RWPE1 (cell line): Measurements from ENCODE around the gene KCNH8.

ENCODE experiments used
- CTCF ChIA-PET: fragments of 350-600 bp; sonication (Branson Sonifier 250); formaldehyde crosslinking; extraction: SDS; loops from one replicate; lab custom pipeline; 2021; lab: Yijun Ruan, JAX
- POLR2A ChIA-PET: fragments of 400-600 bp; formaldehyde crosslinking; extraction: SDS; loops from one replicate; lab custom pipeline; 2020; ENCODE audit warnings: antibody characterized with exemption; ENCODE audit not compliant: low non-redundant PET; lab: Yijun Ruan, JAX
- DNase-seq: peaks from one replicate; pipeline ENCODE4 v3.0.0; 2012; ENCODE audit warnings: low spot score
- H3K27ac ChIP-seq: fragments of 450-650 bp; 2 replicates; pipeline ENCODE4 v1.5.1; 2017
- TF ChIP-seq, protein P1 (sequence below): fragments of 450-650 bp; conservative IDR thresholded peaks from 2 replicates; pipeline ENCODE4 v1.5.1; 2017; ENCODE audit warnings: low read depth, mild to moderate bottlenecking

The KCNH8 gene

DNA sequence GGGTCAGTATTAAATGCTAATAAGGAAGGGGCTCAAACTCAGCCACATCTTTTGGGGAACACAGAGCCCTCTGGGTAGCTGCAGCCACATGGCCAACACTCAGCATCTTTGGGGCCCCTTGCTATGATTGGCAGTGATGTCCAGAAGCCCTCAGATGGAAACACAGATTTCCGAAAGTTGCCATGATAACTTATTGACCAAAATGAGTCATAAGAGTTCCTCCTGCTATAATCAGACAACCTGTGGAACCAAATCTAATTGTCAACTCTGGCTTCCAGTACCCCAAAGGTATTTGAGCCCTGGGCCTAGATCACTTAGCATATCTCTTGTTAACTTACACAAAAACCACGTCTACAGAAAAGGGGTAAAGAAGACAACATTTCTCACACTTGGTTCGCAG is 392.2 kb downstream of the KCNH8 start:
- no peak overlapping the region for H3K27ac ChIP-seq
- CTCF ChIA-PET = interaction anchor here (0.6 kb wide), 1 partner anchor 1138 kb away, joined by 3 read pairs; no protein-coding TSS in a partner anchor
- DNase-seq = no peak
- POLR2A ChIA-PET = no interaction called here
- TF ChIP-seq, protein P1, sequence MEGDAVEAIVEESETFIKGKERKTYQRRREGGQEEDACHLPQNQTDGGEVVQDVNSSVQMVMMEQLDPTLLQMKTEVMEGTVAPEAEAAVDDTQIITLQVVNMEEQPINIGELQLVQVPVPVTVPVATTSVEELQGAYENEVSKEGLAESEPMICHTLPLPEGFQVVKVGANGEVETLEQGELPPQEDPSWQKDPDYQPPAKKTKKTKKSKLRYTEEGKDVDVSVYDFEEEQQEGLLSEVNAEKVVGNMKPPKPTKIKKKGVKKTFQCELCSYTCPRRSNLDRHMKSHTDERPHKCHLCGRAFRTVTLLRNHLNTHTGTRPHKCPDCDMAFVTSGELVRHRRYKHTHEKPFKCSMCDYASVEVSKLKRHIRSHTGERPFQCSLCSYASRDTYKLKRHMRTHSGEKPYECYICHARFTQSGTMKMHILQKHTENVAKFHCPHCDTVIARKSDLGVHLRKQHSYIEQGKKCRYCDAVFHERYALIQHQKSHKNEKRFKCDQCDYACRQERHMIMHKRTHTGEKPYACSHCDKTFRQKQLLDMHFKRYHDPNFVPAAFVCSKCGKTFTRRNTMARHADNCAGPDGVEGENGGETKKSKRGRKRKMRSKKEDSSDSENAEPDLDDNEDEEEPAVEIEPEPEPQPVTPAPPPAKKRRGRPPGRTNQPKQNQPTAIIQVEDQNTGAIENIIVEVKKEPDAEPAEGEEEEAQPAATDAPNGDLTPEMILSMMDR = no peak

DNA sequence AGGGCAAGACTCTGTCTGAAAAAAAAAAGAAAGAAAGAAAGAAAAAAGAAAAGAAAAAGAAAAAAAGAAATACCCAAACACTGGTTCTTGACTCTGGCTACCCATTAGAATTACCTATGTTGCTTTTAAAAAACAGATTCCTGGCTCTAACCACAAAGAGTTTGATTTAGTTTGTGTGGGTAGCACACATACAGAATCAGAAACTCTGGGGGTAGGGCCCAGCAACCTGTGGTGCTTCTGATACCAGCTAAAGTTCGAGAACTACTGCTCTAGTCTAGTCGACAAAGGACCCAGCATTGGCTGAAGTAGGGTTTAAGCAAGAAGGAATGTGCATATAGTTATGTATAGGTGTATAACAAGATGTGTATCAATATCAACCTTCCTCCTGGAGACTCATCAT is 393.0 kb downstream of the KCNH8 start:
- POLR2A ChIA-PET = no interaction called here
- CTCF ChIA-PET = no interaction called here
- TF ChIP-seq, protein P1 = no peak
- no peak overlapping the region for H3K27ac ChIP-seq
- no peak for DNase-seq

DNA sequence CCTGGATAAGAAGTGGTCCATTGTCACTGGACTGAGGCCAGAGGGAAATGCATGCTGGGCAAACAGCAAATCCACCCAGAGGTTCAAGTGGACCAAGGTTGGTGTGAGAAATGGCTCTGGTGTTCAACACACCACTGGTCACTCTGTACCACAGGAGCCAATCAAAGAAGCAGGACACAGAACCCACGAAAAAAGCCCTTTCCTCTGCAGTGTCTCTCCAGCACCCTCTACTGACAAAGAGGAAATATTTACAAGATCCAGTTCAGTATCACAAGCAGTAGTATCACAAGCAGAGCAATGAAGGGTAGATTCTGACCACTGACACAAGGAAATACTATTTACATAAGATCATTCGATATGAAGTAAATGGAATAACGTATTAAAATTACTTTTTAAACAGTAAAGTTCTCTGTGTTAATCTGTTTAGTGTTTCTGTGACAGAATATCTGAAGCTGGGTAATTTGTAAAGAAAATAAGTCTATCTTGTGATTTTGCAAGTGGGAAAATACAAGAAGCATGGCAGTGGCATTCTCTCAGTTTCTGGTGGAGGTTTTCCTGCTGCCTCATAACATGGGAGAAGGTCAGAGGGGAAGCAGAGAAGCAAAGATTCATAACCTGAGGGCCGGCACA is 395.0 kb downstream of the KCNH8 start:
- POLR2A ChIA-PET = no interaction called here
- CTCF ChIA-PET = no interaction called here
- TF ChIP-seq, protein P1 = peak; percentile 25; the same call in 1 of the 2 replicates
- H3K27ac ChIP-seq = no peak overlapping the region
- no peak for DNase-seq

DNA sequence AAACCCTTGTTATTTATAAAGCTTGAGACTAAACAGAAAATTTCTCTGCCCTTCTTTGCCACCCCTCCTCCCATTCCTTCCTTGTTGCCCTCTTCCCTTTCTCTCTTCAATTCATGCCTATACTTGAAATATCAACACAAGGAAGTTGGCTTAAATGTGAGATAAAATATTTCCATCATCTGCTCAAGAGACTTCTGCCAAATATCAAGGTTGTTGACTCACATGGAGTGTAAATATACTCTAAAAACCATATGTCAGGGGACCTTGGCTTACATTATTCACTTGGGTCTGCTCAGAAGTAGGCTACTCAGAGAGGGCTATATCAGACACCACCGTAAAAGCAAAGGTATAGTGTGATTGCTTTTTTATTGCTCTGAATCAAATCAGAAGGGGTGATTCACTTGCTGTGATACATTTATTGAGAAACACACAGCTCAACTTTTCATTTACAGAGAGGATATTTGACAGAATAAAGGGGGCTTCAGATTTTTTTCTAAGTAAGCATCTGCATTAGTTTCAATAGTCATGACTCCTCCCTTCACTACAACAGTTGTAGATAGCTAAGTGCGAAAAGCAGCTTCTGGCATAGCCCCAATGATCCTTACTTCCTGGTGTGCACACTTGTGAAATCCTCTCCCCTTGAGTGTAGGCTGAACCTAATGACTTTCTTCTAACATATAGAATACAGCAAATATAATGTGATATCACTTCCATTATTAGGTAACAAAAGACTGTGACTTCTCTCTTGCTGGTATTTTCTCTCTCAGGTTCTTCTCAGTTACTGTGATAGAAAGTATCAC is 399.6 kb downstream of the KCNH8 start:
- H3K27ac ChIP-seq = no peak overlapping the region
- ChIA-PET CTCF (no interaction called here), POLR2A (no interaction called here)
- no peak for DNase-seq
- TF ChIP-seq, protein P1 = no peak

DNA sequence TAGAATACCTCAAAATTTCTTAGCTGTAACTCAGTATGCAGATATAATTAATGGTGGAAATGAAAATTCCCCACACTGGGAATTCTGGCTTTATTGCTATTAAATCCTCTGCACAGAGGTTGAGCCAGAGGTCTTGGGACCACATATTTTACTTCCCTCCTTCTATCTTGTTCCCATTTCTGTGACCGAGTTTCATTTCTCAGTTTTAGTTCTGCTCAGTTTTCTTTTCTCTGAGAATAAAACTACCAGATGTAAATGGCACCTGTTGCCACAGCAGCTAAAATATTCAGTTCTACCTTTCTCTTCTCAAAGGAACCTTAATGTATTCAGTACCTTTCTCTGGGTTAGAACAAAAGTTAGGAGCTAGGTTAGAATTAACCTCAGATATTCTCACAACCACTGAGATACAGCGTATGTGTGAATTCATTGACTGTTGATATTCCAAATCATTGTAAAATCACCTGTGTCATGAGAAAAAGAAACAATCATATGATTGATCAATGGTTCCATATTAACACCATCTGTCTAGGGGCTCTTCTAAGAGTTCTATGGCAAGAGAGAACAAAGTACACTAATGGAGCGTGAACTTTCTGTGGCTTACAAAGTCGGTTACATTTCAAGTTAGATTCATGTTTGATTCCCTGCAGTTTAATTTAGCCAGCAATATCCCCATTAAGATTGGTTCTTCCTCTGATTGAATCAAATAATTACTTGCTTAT is 411.6 kb downstream of the KCNH8 start:
- DNase-seq = no peak
- ChIA-PET POLR2A (no interaction called here), CTCF (interaction anchor here (0.6 kb wide), 1 partner anchor 49 kb away, joined by 3 read pairs; no protein-coding TSS in a partner anchor)
- TF ChIP-seq, protein P1 = no peak
- no peak overlapping the region for H3K27ac ChIP-seq

DNA sequence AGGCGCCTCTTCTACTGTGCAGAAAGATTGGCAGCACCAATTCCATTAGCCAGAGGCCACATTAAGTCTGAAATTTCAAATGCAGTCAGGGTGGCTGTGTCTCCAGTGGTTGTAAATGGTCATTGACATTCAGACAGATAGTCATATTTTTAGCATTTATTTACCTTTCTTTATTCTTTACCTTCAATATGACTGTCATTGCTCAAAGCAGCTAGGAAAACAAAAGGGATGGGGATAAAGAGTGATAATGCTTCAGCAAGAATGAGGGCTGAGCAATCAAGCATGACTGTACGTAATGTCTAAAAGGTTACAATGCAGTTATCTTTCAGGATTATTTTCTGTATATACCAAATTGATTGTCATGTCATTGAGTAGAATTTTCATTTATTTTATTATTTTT is 425.3 kb downstream of the KCNH8 start:
- H3K27ac ChIP-seq = no peak overlapping the region
- ChIA-PET POLR2A (no interaction called here), CTCF (no interaction called here)
- DNase-seq = no peak
- TF ChIP-seq, protein P1 = no peak
